SK-N-SH (cell line): Measurements from ENCODE around the gene MED15.

Source experiments
- CTCF ChIP-seq: fragments of 200-600 bp; sonication (generic); IDR thresholded peaks from 2 replicates; pipeline ENCODE4 v1.6.1; 2017; ENCODE audit warnings: antibody characterized with exemption, mild to moderate bottlenecking, moderate library complexity
- JUND ChIP-seq: IDR thresholded peaks from 2 replicates; pipeline ENCODE4 v1.4.0; 2012
- TAF1 ChIP-seq: IDR thresholded peaks from 2 replicates; pipeline ENCODE4 v1.6.1; 2012; ENCODE audit warnings: low read depth, mild to moderate bottlenecking, low read length, moderate library complexity, borderline replicate concordance
- ZBTB33 ChIP-seq: IDR thresholded peaks from 2 replicates; pipeline ENCODE4 v1.4.0; 2012; ENCODE audit warnings: low read depth, borderline replicate concordance

DNA sequence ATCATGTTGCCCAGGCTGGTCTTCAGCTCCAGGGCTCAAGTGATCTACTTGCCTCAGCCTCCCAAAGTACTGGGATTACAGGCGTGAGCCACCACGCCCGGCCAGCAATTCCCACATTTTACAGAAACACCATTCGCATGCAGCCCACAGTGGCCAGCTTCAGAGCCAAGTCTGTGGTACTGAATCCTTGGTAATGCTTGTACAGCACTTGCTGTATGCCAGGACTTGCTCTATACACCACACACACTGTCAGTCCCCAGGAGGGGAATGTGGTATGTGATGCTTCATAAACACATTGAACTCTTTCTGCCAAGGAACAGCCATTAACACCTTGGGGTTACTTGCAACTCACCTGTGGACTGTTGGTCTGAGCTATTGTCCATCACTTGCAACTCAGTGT is 119.4 kb downstream of the MED15 start:
- TF ChIP-seq ZBTB33 (no peak), TAF1 (no peak), JUND (no peak), CTCF (no peak)
